ENCODE data around the gene GOLGA1.

GOLGA1 gene, protein sequence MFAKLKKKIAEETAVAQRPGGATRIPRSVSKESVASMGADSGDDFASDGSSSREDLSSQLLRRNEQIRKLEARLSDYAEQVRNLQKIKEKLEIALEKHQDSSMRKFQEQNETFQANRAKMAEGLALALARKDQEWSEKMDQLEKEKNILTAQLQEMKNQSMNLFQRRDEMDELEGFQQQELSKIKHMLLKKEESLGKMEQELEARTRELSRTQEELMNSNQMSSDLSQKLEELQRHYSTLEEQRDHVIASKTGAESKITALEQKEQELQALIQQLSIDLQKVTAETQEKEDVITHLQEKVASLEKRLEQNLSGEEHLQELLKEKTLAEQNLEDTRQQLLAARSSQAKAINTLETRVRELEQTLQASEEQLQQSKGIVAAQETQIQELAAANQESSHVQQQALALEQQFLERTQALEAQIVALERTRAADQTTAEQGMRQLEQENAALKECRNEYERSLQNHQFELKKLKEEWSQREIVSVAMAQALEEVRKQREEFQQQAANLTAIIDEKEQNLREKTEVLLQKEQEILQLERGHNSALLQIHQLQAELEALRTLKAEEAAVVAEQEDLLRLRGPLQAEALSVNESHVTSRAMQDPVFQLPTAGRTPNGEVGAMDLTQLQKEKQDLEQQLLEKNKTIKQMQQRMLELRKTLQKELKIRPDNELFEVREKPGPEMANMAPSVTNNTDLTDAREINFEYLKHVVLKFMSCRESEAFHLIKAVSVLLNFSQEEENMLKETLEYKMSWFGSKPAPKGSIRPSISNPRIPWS

DNA sequence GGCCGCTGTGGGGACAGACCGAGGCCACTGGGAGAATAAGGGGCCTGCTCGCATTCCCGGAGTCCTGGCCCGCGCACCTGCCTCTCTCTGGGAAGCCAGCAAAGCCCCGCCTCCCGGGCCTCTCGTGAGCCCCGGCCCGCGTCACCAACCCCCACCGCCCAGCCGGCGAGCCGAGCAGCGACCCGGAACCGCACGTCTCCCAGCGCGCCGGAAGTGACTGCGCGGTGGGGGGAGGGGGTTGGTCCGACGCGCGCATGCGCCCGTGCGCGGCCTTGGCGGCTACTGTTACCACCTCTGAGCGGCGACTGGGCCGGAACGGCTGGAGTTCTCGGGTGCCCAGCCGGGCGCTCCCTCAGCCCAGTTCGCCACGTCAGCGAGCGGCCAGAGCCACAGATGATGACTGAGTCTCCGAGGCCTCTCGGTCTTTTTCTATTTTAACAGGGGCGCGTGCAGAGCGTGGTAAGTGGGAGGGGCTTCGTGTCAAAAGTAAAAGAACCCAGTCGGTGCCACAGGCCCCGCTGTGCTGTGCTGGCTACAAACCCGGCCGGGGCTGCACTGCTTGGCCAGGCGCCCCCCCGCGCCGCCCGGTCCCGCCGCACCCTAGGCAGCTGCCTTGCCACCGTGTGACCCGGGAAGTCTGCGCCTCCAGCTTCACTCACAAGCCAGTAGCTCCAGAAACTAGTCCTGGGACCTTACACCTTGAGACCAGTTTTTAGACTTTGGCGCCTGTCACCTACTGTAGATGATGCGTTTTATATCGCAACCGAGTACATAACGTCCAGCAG, at the start of gene GOLGA1:
TSS of gene GOLGA1 (minus strand) at position 190 of the 785 bp plus-strand sequence. CDS start 2,372 bp downstream, outside the sequence.
- DNase-seq, result peak; percentile 94

DNA sequence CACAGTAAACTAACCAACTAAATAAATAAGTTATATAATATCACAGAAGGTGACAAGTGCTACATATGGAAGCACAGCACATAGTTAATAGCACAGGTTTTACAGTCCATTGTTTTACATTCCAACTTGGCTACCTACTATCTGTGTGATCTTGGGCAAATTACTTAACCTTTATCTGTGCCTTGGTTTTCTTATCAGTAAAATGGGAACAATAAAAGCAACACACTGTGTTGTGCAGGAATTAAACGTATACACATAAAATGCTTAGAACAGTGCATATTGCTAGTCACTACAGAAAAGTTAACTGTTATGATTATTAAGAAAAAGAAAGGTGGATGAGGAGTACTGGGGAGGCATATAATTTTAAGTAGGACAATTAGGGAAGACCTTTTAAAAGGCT, 42.8 kb upstream of the GOLGA1 start:
- no peak for DNase-seq

- DNase-seq, result no peak
Measured at GRCh38 chr9:124980431-124980830, 39.5 kb upstream of the GOLGA1 start.

- no peak for DNase-seq
Measured at GRCh38 chr9:124975131-124975530, 34.2 kb upstream of the GOLGA1 start.

DNA sequence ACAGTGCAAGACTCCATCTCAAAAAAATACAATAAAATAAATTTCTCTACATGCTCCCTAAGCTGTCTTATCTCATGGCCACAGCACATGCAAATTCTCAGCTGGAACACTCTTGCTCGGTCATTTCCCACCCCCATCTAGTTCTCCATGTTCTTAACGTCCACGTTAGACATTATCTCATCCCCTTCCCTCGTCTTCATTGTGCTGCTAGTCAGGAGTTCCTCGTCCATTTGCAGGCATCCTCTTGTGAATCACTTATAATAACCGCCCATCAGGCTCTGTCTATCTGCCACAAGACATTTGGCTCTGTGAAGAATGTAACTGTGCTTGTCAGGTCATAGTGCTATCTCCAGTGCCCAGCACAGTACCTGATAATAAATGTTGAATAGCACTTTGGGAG, 32.9 kb upstream of the GOLGA1 start:
- no peak for DNase-seq

GRCh38 chr9:124972241-124972770, 31.4 kb upstream of the GOLGA1 start:
- no peak for DNase-seq

DNA sequence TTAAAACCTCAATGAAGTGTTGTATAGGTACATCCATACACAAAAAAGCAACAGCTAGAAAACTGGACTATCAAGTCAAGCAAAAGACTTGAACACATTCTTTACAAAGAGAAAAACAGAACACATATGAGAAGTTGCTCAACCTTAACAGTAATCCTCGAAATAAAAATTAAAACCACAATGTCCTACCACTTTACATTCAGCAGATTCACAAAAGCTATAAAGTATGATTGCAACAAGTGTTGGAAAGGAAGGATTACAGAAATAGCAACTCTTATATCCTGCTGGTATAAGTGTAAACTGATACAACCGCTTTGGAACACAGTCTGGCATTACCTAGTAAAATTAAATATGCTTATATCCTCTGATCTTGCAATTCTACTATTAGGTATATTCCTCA, 28.5 kb upstream of the GOLGA1 start:
- no peak for DNase-seq

DNA sequence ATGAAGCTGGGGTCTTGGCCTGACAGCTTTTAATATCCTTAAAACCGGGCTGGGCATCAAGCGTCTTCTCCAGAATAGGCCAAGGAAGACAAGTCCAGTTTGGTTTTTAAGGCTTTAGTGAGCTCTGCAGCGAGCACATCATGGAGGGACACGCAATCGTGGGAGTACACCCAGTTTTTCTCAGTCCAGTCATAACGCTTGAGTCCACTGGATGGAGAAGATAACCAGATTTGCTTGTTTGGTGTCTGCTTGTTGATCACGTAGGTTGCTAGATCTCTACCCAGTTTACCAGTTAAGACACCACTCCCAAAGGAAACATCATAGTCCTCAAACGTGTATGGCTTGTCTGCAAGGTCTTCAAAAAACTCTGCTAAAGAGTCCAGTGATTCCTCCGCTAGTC, 27.4 kb upstream of the GOLGA1 start:
- DNase-seq, result no peak

DNA sequence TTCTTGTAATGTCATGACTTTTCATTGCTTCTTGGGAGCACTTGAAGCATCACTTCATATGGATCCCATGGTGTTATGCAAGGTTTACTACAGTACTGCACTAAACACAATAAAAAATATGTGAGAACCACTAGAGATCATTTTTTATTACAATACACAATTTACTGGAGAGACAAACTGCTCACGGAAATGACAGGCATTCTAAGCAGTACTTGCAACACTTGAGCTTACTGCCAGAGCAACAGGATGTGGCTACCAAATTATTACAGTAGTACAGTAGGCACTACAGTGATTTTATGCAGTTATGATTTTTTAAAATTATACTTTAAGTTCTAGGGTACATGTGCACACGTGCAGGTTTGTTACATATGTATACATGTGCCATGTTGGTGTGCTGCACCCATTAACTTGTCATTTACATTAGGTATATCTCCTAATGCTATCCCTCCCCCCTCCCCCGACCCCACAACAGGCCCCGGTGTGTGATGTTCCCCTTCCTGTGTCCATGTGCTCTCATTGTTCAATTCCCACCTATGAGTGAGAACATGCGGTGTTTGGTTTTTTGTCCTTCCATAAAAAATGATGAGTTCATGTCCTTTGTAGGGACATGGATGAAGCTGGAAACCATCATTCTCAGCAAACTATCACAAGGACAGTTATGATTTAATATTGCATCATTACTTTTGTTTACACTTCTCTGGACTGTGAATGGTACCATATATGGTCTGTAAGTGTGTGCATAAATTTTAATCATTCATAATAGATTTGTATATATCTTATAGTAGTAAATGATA, 25.1 kb upstream of the GOLGA1 start:
- peak; percentile 55 for DNase-seq

GRCh38 chr9:124964604-124965003, 23.7 kb upstream of the GOLGA1 start:
- DNase-seq, result no peak

- DNase-seq, result no peak
Measured at GRCh38 chr9:124964056-124964455, 23.2 kb upstream of the GOLGA1 start.

GRCh38 chr9:124960409-124960752, 19.5 kb upstream of the GOLGA1 start:
- DNase-seq, result peak; percentile 8

- DNase-seq, result peak; percentile 10
Measured at GRCh38 chr9:124959671-124960408, 19.0 kb upstream of the GOLGA1 start.

DNA sequence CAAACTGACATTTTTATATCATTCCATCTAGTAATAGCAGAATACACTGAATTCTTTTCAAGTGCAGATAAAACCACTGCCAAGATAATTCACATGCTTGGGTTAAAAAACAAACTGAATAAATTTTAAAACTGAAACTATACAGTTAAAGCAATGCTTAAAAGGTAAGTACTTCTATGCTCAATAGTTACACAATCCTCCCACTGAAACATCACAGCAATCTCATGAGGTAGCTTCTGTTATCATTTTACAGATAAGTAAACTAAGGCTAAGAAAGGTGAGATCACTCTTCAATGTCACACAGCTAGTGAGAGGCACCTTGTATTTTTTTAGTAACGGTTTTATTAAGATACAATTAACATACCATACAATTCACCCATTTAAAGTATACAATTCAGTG, 13.4 kb upstream of the GOLGA1 start:
- no peak for DNase-seq

GRCh38 chr9:124950050-124950718, 9.3 kb upstream of the GOLGA1 start:
- DNase-seq, result no peak

GRCh38 chr9:124949387-124949786, 8.5 kb upstream of the GOLGA1 start:
- no peak for DNase-seq

DNA sequence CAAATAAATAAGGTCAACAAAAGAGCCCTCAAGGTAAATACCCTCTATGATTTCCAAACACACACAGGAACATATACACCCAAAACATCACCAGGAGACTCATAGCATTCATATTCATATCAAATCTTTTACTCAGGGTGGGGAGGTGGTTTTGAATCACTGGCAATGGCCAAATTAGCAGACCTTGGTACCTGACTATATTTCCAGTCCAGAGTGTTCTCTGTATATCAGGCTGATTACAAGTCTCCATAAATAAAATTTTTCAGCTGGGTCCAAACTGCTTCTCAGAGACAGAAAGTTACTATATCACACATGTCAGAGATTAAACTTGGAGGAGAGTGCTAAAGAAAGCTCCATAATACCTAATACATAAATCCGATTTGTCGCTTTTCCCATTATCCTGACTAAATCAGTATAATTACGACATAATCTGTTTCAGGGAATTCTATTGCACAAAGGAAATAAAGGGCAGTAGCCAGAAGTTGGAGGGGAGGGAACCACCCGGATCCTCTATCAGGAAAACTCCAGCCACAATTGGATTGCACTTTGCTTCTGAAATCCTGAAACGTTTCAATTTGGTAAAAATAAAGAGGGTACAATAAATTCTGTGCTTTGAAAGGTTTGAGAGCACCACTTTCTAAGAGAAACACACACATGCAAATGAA, 7.0 kb upstream of the GOLGA1 start:
- no peak for DNase-seq

- DNase-seq, result no peak
Measured at GRCh38 chr9:124946167-124946566, 5.3 kb upstream of the GOLGA1 start.

DNA sequence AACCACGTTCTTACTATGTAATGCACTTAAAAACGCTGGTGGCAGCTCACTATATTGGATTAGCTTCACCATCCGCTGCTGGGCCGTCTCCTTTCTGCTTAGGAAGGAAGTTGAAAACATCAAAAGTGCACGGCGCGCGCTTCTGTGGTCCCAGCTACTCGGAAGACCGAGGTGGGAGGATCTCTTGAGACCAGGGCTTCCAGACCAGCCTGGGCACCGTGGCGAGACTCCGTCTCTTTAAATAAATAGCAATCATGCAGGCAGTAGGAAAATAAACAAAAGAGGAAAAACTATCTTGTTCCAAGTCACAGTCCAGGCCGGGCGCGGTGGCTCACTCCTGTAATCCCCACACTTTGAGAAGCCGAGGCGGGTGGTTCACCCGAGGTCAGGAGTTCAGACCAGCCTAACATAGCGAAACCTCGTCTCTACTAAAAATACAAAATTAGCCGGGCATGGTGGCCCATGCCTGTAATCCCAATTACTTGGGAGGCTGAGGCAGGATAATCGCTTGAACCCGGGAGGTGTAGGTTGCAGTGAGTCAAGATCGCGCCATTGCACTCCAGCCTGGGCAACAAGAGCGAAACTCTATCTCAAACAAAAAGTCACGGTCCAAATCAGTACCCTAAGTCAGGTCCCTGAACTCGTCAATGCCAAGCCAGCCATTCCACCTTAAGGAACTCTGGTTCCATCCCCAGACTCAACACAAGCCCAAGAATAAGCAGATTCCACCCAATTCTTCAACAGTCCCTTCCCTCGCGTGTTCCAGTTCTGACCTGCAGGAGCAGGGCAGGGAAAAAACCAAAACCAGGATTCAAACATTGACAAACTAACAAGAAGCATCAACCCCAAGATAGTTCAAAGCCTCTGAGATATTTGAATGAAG, 1.0 kb upstream of the GOLGA1 start:
- peak; percentile 52 for DNase-seq

- DNase-seq, result no peak
Measured at GRCh38 chr9:124940521-124940893, 376 bp downstream of the GOLGA1 start.

All from fibroblast of skin of right quadriceps (primary cell).